HEK293 (cell line): ENCODE measurements around the gene LMBR1.
A peak's percentile ranks its signal among the peaks of the same experiment; 100 is the strongest.
"Not testable (repeated sequence)": the region's sequence is repeated elsewhere in the genome, so short reads cannot be mapped to it uniquely, and the experiment has no call there.

Experiments
- CTCF ChIA-PET: fragments of 350-600 bp; formaldehyde crosslinking; extraction: SDS; loops from one replicate; lab custom pipeline; 2021; ENCODE audit warnings: antibody characterized with exemption; lab: Yijun Ruan, JAX
- POLR2A ChIA-PET: fragments of 300-600 bp; formaldehyde crosslinking; extraction: SDS; loops from one replicate; lab custom pipeline; 2020; ENCODE audit warnings: antibody characterized with exemption, inconsistent platforms; lab: Yijun Ruan, JAX
- H3K27ac ChIP-seq: fragments of 200-500 bp; sonication (Bioruptor generic); 2 replicates; pipeline ENCODE4 v1.5.1; 2014; ENCODE audit warnings: low read depth, low read length, control low read depth, inconsistent platforms; ENCODE audit errors: extremely low read depth
- H3K36me3 ChIP-seq, 2 experiments: fragments of 200-500 bp in 1 of 2; sonication (Bioruptor generic) in 1 of 2; 1 replicate in 1 of 2; 2 replicates in 1 of 2; pipeline ENCODE4 v1.5.1; 2014 to 2017; ENCODE audit warnings: inconsistent platforms in 2 of 2, low read length in 2 of 2; ENCODE audit not compliant: control insufficient read depth in 2 of 2, insufficient read depth in 1 of 2
- H3K4me1 ChIP-seq: fragments of 200-500 bp; sonication (Bioruptor generic); 2 replicates; pipeline ENCODE4 v1.5.1; 2014; ENCODE audit warnings: mild to moderate bottlenecking, low read length, inconsistent platforms; ENCODE audit not compliant: control insufficient read depth, insufficient read depth
- H3K4me3 ChIP-seq: 2 replicates; pipeline ENCODE4 v1.5.1; 2011; ENCODE audit warnings: low read depth, mild to moderate bottlenecking, control low read depth, low read length, moderate library complexity
- H3K9me3 ChIP-seq: fragments of 200-500 bp; sonication (Bioruptor generic); 2 replicates; pipeline ENCODE4 v1.5.1; 2014; ENCODE audit warnings: low read depth, low read length, inconsistent platforms; ENCODE audit not compliant: control insufficient read depth, insufficient read depth
- KLF17 ChIP-seq: fragments of 450-650 bp; formaldehyde crosslinking; IDR thresholded peaks from 2 replicates; pipeline ENCODE4 v1.5.1; 2016; ENCODE audit warnings: missing biosample characterization, missing genetic modification characterization
- REST ChIP-seq: fragments of 450-650 bp; formaldehyde crosslinking; IDR thresholded peaks from 2 replicates; pipeline ENCODE4 v1.5.1; 2016; ENCODE audit warnings: missing biosample characterization, missing genetic modification characterization
- SETDB1 ChIP-seq: IDR thresholded peaks from one replicate; pipeline ENCODE4 v1.6.1; 2017; ENCODE audit warnings: mild to moderate bottlenecking, low read length, moderate library complexity, mixed read lengths; ENCODE audit not compliant: insufficient read length
- ZFHX2 ChIP-seq: fragments of 450-650 bp; formaldehyde crosslinking; conservative IDR thresholded peaks from 2 replicates; pipeline ENCODE4 v1.5.1; 2016; ENCODE audit warnings: missing biosample characterization, missing genetic modification characterization
- ZNF121 ChIP-seq: fragments of 450-650 bp; formaldehyde crosslinking; IDR thresholded peaks from 2 replicates; pipeline ENCODE4 v1.5.1; 2016; ENCODE audit warnings: missing biosample characterization, missing genetic modification characterization
- ZNF146 ChIP-seq: fragments of 450-650 bp; formaldehyde crosslinking; IDR thresholded peaks from 2 replicates; pipeline ENCODE4 v1.5.1; 2016; ENCODE audit warnings: missing biosample characterization, missing genetic modification characterization
- ZNF169 ChIP-seq: fragments of 450-650 bp; formaldehyde crosslinking; IDR thresholded peaks from 2 replicates; pipeline ENCODE4 v1.5.1; 2016; ENCODE audit warnings: missing biosample characterization, missing genetic modification characterization
- ZNF37A ChIP-seq: fragments of 450-650 bp; IDR thresholded peaks from 2 replicates; pipeline ENCODE4 v1.5.1; 2018; ENCODE audit warnings: missing biosample characterization, missing genetic modification characterization
- ZNF416 ChIP-seq: fragments of 450-650 bp; formaldehyde crosslinking; IDR thresholded peaks from 2 replicates; pipeline ENCODE4 v1.5.1; 2016; ENCODE audit warnings: missing biosample characterization, missing genetic modification characterization
- ZNF48 ChIP-seq: fragments of 450-650 bp; formaldehyde crosslinking; IDR thresholded peaks from 2 replicates; pipeline ENCODE4 v1.5.1; 2016; ENCODE audit warnings: missing biosample characterization, missing genetic modification characterization
- ZNF521 ChIP-seq: fragments of 450-650 bp; formaldehyde crosslinking; IDR thresholded peaks from 2 replicates; pipeline ENCODE4 v1.5.1; 2017; ENCODE audit warnings: missing biosample characterization, mild to moderate bottlenecking, missing genetic modification characterization
- ZNF544 ChIP-seq: fragments of 450-650 bp; formaldehyde crosslinking; IDR thresholded peaks from 2 replicates; pipeline ENCODE4 v1.5.0; 2017; ENCODE audit warnings: missing biosample characterization, missing genetic modification characterization
- ZNF585B ChIP-seq: fragments of 450-650 bp; formaldehyde crosslinking; IDR thresholded peaks from 2 replicates; pipeline ENCODE4 v1.5.1; 2016; ENCODE audit warnings: missing biosample characterization, missing genetic modification characterization
- ZNF600 ChIP-seq: fragments of 450-650 bp; formaldehyde crosslinking; IDR thresholded peaks from 2 replicates; pipeline ENCODE4 v1.5.1; 2016; ENCODE audit warnings: missing biosample characterization, missing genetic modification characterization
- ZNF664 ChIP-seq: fragments of 450-650 bp; formaldehyde crosslinking; IDR thresholded peaks from 2 replicates; pipeline ENCODE4 v1.5.1; 2016; ENCODE audit warnings: missing biosample characterization, missing genetic modification characterization
- ZNF677 ChIP-seq: fragments of 450-650 bp; IDR thresholded peaks from 2 replicates; pipeline ENCODE4 v1.5.0; 2018; ENCODE audit warnings: missing biosample characterization, mild to moderate bottlenecking, missing genetic modification characterization, moderate library complexity
- ZNF792 ChIP-seq: fragments of 450-650 bp; formaldehyde crosslinking; IDR thresholded peaks from 2 replicates; pipeline ENCODE4 v1.5.1; 2016; ENCODE audit warnings: missing biosample characterization, missing genetic modification characterization
- TF ChIP-seq, protein P1 (sequence below): fragments of 450-650 bp; formaldehyde crosslinking; IDR thresholded peaks from 2 replicates; pipeline ENCODE4 v1.5.1; 2016; ENCODE audit warnings: missing biosample characterization, missing genetic modification characterization

The LMBR1 gene

DNA sequence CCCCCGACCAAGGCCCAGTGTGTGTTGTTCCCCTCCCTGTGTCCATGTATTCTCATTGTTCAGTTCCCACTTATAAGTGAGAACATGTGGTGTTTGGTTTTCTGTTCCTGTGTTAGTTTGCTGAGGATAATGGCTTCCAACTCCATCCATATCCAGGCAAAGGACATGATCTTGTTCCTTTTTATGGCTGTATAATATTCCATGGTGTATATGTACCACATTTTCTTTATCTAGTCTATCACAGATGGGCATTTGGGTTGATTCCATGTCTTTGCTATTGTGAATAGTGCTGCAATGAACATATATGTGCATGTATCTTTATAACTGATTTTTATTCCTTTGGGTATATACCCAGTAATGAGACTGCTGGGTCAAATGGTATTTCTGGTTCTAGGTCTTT, 191.2 kb downstream of the LMBR1 start:
- TF ChIP-seq ZNF146 = peak; percentile 86
- CTCF ChIA-PET, H3K4me3 ChIP-seq, H3K4me1 ChIP-seq, H3K9me3 ChIP-seq, H3K27ac ChIP-seq, POLR2A ChIA-PET: not testable (repeated sequence)
- H3K36me3 ChIP-seq = peaks cover 0 to 15% of the 10 kb centered on the region in 2 experiments; a peak in 1 of 3 replicates

DNA sequence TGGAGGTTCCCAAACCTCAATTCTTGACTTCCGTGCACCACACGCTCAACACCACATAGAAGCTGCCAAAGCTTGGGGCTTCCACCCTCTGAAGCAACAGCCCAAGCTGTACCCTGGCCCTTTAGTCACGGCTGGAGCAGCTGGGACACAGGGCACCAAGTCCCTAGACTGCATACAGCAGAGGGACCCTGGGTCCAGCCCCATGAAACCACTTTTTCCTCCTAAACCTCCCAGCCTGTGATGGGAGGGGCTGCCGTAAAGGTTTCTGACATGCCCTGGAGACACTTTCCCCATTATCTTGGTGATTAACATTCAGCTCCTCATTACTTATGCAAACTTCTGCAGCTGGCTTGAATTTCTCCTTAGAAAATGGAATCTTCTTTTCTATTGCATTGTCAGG, 194.5 kb downstream of the LMBR1 start:
- H3K36me3 ChIP-seq, POLR2A ChIA-PET, H3K4me1 ChIP-seq, H3K27ac ChIP-seq, H3K9me3 ChIP-seq, H3K4me3 ChIP-seq: not testable (repeated sequence)
- CTCF ChIA-PET = interaction anchor here (0.6 kb wide), 1 partner anchor 31 kb away, joined by 3 read pairs; no protein-coding TSS in a partner anchor
- TF ChIP-seq ZNF585B (tag by site-specific recombination) = peak; percentile 93

DNA sequence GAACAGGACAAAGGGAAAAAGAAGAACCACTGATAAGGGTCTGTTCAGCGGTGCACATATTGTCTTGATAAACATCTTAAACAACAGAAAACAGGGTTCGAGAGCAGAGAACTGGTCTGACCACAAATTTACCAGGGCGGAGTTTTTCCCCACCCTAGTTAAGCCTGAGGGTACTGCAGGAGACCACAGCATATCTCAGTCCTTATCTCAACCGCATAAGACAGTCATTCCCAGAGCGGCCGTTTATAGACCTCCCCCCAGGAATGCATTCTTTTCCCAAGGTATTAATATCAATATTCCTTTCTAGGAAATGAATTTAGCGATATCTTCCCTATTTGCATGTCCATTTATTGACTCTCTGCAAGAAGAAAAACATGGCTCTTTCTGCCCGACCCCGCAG, 195.7 kb downstream of the LMBR1 start:
- H3K4me3 ChIP-seq, CTCF ChIA-PET, H3K9me3 ChIP-seq, H3K4me1 ChIP-seq, H3K27ac ChIP-seq, POLR2A ChIA-PET, H3K36me3 ChIP-seq: not testable (repeated sequence)
- peak; percentile 72 for TF ChIP-seq SETDB1

- TF ChIP-seq REST (tag by site-specific recombination) (no peak), ZNF600 (tag by site-specific recombination) (no peak), ZNF121 (tag by site-specific recombination) (no peak), ZNF521 (tag by site-specific recombination) (no peak), ZNF169 (tag by site-specific recombination) (no peak), ZFHX2 (tag by site-specific recombination) (no peak), ZNF677 (tag by site-specific recombination) (no peak), KLF17 (no peak), ZNF416 (tag by site-specific recombination) (no peak), ZNF544 (tag by site-specific recombination) (no peak), ZNF792 (tag by site-specific recombination) (no peak), ZNF664 (no peak), ZNF37A (tag by site-specific recombination) (no peak), ZNF48 (no peak)
- TF ChIP-seq, protein P1, sequence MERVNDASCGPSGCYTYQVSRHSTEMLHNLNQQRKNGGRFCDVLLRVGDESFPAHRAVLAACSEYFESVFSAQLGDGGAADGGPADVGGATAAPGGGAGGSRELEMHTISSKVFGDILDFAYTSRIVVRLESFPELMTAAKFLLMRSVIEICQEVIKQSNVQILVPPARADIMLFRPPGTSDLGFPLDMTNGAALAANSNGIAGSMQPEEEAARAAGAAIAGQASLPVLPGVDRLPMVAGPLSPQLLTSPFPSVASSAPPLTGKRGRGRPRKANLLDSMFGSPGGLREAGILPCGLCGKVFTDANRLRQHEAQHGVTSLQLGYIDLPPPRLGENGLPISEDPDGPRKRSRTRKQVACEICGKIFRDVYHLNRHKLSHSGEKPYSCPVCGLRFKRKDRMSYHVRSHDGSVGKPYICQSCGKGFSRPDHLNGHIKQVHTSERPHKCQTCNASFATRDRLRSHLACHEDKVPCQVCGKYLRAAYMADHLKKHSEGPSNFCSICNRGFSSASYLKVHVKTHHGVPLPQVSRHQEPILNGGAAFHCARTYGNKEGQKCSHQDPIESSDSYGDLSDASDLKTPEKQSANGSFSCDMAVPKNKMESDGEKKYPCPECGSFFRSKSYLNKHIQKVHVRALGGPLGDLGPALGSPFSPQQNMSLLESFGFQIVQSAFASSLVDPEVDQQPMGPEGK = no peak
- TF ChIP-seq, all 188 proteins: peak for 0
- ChIA-PET CTCF (interaction anchor here (0.6 kb wide), 1 partner anchor 451 kb away, joined by 6 read pairs; no protein-coding TSS in a partner anchor), POLR2A (no interaction called here)
- H3K36me3 ChIP-seq = no peaks in the 10 kb centered on the region
- no peaks in the 10 kb centered on the region for H3K4me1 ChIP-seq
- H3K4me3 ChIP-seq = no peak overlapping the region
- no peak overlapping the region for H3K27ac ChIP-seq
- H3K9me3 ChIP-seq = no peaks in the 10 kb centered on the region
Observed at GRCh38 chr7:156693627-156694026, 199.4 kb downstream of the LMBR1 start.
